HT1080 (cell line): ENCODE results near the gene BOK. TPM values are rescaled to one million over a fixed set of nuclear protein-coding genes. Genes with fewer than 3 reads are reported as not detected.
A peak's percentile ranks its signal among the peaks of the same experiment; 100 is the strongest.
"Not testable (repeated sequence)": the region's sequence is repeated elsewhere in the genome, so short reads cannot be mapped to it uniquely, and the experiment has no call there.

ENCODE experiments used
- DNase-seq: peaks from one replicate; pipeline ENCODE4 v3.0.0-alpha.2; 2015; ENCODE audit warnings: low read depth
- total RNA-seq: library from RNA; depleted of rRNA; stranded (reverse); fragments of >200 nt; shearing (Covaris generic); gene quantifications from 2 replicates; pipeline ENCODE4 v1.2.3, GENCODE V29; 2014

BOK gene
- total RNA-seq, 1 experiment from 2014 or later: 21.6 TPM

GRCh38 chr2:241555711-241556110 is 2.8 kb upstream of the BOK start:
- peak; percentile 47 for DNase-seq

- no peak for DNase-seq
These were observed 1.8 kb upstream of the BOK start for GRCh38 chr2:241556746-241557145.

- DNase-seq: peak; percentile 45
These were observed 997 bp downstream of the BOK start for GRCh38 chr2:241559323-241560161.

- DNase-seq: no peak
These were observed 1.8 kb downstream of the BOK start for GRCh38 chr2:241560162-241560882.

- no peak for DNase-seq
These were observed 2.4 kb downstream of the BOK start for GRCh38 chr2:241560883-241561474.

GRCh38 chr2:241561832-241562231 is 3.3 kb downstream of the BOK start:
- DNase-seq: peak; percentile 58

- no peak for DNase-seq
These were observed 3.8 kb downstream of the BOK start for GRCh38 chr2:241562269-241562891.

- DNase-seq: no peak
These were observed 4.5 kb downstream of the BOK start for GRCh38 chr2:241563031-241563507.

GRCh38 chr2:241563571-241563980 is 5.0 kb downstream of the BOK start:
- no peak for DNase-seq

GRCh38 chr2:241563981-241564595 is 5.5 kb downstream of the BOK start:
- DNase-seq: no peak

- no peak for DNase-seq
These were observed 6.3 kb downstream of the BOK start for GRCh38 chr2:241564596-241565410.

GRCh38 chr2:241565411-241565810 is 6.9 kb downstream of the BOK start:
- DNase-seq: no peak

- not testable (repeated sequence) for DNase-seq
These were observed 7.5 kb downstream of the BOK start for GRCh38 chr2:241566021-241566420.

- DNase-seq: no peak
These were observed 7.9 kb downstream of the BOK start for GRCh38 chr2:241566468-241566867.

GRCh38 chr2:241567266-241567665 is 8.7 kb downstream of the BOK start:
- DNase-seq: not testable (repeated sequence)

GRCh38 chr2:241567776-241568175 is 9.2 kb downstream of the BOK start:
- no peak for DNase-seq

- no peak for DNase-seq
These were observed 10.2 kb downstream of the BOK start for GRCh38 chr2:241568726-241569125.

GRCh38 chr2:241569831-241570281 is 11.3 kb downstream of the BOK start:
- DNase-seq: no peak

GRCh38 chr2:241570961-241571581 is 12.5 kb downstream of the BOK start:
- no peak for DNase-seq
